Testis (tissue), 2 donors: ENCODE data around the gene SYCE3.
"Not testable (repeated sequence)": the region's sequence is repeated elsewhere in the genome, so short reads cannot be mapped to it uniquely, and the experiment has no call there.

Experiments used
- CTCF ChIP-seq, 3 experiments: fragments of 450-650 bp in 2 of 3; fragments of 200-600 bp in 1 of 3; sonication (generic) in 1 of 3; IDR thresholded peaks; one replicate each; pipeline ENCODE4 v1.5.1; 2016 to 2019; ENCODE audit warnings: antibody characterized with exemption in 3 of 3, mild to moderate bottlenecking in 2 of 3, moderate library complexity in 1 of 3
- POLR2A ChIP-seq: fragments of 450-650 bp; IDR thresholded peaks from one replicate; pipeline ENCODE4 v1.6.1; 2017; ENCODE audit warnings: antibody characterized with exemption, mild to moderate bottlenecking, moderate library complexity

GRCh38 chr22:50608058-50608840, 45.5 kb upstream of the SYCE3 start:
- not testable (repeated sequence) for TF ChIP-seq CTCF (IDR thresholded peaks at IDR 0.05); POLR2A
